ENCODE data around the gene AEBP2.

Gene AEBP2

GRCh38 chr12:19507823-19508222 lies 68.5 kb downstream of the AEBP2 start:
- peak; percentile 20 for DNase-seq (ENCODE audit: low read depth, low spot score)

- DNase-seq (ENCODE audit: low read depth, low spot score): no peak
Measured at GRCh38 chr12:19510461-19510860, 71.2 kb downstream of the AEBP2 start.

- DNase-seq (ENCODE audit: low read depth, low spot score): no peak
Measured at GRCh38 chr12:19515179-19515578, 75.9 kb downstream of the AEBP2 start.

- DNase-seq (ENCODE audit: low read depth, low spot score): no peak
Measured at GRCh38 chr12:19517583-19517982, 78.3 kb downstream of the AEBP2 start.

GRCh38 chr12:19518209-19518608 lies 78.9 kb downstream of the AEBP2 start:
- no peak for DNase-seq (ENCODE audit: low read depth, low spot score)

GRCh38 chr12:19520646-19521415 lies 81.5 kb downstream of the AEBP2 start:
- DNase-seq (ENCODE audit: low read depth, low spot score): no peak

GRCh38 chr12:19525274-19525673 lies 86.0 kb downstream of the AEBP2 start:
- DNase-seq (ENCODE audit: low read depth, low spot score): no peak

GRCh38 chr12:19527866-19528265 lies 88.6 kb downstream of the AEBP2 start:
- no peak for DNase-seq (ENCODE audit: low read depth, low spot score)

GRCh38 chr12:19528750-19529149 lies 89.5 kb downstream of the AEBP2 start:
- no peak for DNase-seq (ENCODE audit: low read depth, low spot score)

GRCh38 chr12:19529951-19530636 lies 90.8 kb downstream of the AEBP2 start:
- peak; percentile 24 for DNase-seq (ENCODE audit: low read depth, low spot score)

- no peak for DNase-seq (ENCODE audit: low read depth, low spot score)
Measured at GRCh38 chr12:19530637-19531023, 91.3 kb downstream of the AEBP2 start.

GRCh38 chr12:19533567-19533966 lies 94.3 kb downstream of the AEBP2 start:
- no peak for DNase-seq (ENCODE audit: low read depth, low spot score)

GRCh38 chr12:19539071-19539470 lies 99.8 kb downstream of the AEBP2 start:
- no peak for DNase-seq (ENCODE audit: low read depth, low spot score)

- no peak for DNase-seq (ENCODE audit: low read depth, low spot score)
Measured at GRCh38 chr12:19539836-19540235, 100.5 kb downstream of the AEBP2 start.

- no peak for DNase-seq (ENCODE audit: low read depth, low spot score)
Measured at GRCh38 chr12:19542606-19543005, 103.3 kb downstream of the AEBP2 start.

GRCh38 chr12:19544353-19544752 lies 105.1 kb downstream of the AEBP2 start:
- DNase-seq (ENCODE audit: low read depth, low spot score): no peak

GRCh38 chr12:19545301-19545700 lies 106.0 kb downstream of the AEBP2 start:
- DNase-seq (ENCODE audit: low read depth, low spot score): no peak

GRCh38 chr12:19546027-19546426 lies 106.7 kb downstream of the AEBP2 start:
- DNase-seq (ENCODE audit: low read depth, low spot score): peak; percentile 37

GRCh38 chr12:19546611-19547162 lies 107.4 kb downstream of the AEBP2 start:
- peak; percentile 47 for DNase-seq (ENCODE audit: low read depth, low spot score)

- peak; percentile 31 for DNase-seq (ENCODE audit: low read depth, low spot score)
Measured at GRCh38 chr12:19547271-19547671, 108.0 kb downstream of the AEBP2 start.

GRCh38 chr12:19548834-19549233 lies 109.5 kb downstream of the AEBP2 start:
- no peak for DNase-seq (ENCODE audit: low read depth, low spot score)

- DNase-seq (ENCODE audit: low read depth, low spot score): no peak
Measured at GRCh38 chr12:19550626-19551025, 111.3 kb downstream of the AEBP2 start.
